ENCODE data around the gene WDR81. TPM values are rescaled to one million over a fixed set of nuclear protein-coding genes. Genes with fewer than 3 reads are reported as not detected.
"Not testable (repeated sequence)": the region's sequence is repeated elsewhere in the genome, so short reads cannot be mapped to it uniquely, and the experiment has no call there.

Gene WDR81
- total and polyA plus RNA-seq, 8 donors, result 9.3 to 56.5 (median 13.6) TPM

GRCh38 chr17:1735834-1736347 lies 11.4 kb downstream of the WDR81 start:
- intact Hi-C loops (cut with DNase I; ENCODE audit: low total_unique reads), result no loop called here
- Histone ChIP-seq H3K27me3 (no peaks in the 10 kb centered on the region), H3K4me3 (no peak overlapping the region), H3K4me1 (peaks cover 3 to 26% (median 19%) of the 10 kb centered on the region in 4 donors), H3K9me3 (no peaks in the 10 kb centered on the region), H3K27ac (peak overlapping the region in 2 of 5 donors; percentile 5 to 50), H3K36me3 (peaks cover 34 to 75% (median 69%) of the 10 kb centered on the region in 4 donors)
- WGBS, 5 donors, result 89 to 97% (median 91%) methylated on average over 14 to 17 of the region's 17 CpGs
- TF ChIP-seq POLR2AphosphoS5 (IDR thresholded peaks at IDR 0.05), result no peak
- DNase-seq, result peak in 1 of 2 donors; percentile 3

- no peak overlapping the region for H3K4me3 ChIP-seq
- intact Hi-C loops (cut with DNase I; ENCODE audit: low total_unique reads), result no loop called here
- WGBS, 5 donors, result 61 to 77% (median 71%) methylated on average over 19 to 25 of the region's 25 CpGs
- peak overlapping the region in 2 of 5 donors; percentile 5 to 50 for H3K27ac ChIP-seq
- peak; percentile 46 to 79 for DNase-seq
- no peaks in the 10 kb centered on the region for H3K9me3 ChIP-seq
- H3K4me1 ChIP-seq, result peaks cover 0 to 22% (median 16%) of the 10 kb centered on the region in 4 donors
- H3K27me3 ChIP-seq, result no peaks in the 10 kb centered on the region
- H3K36me3 ChIP-seq, result peaks cover 31 to 68% (median 62%) of the 10 kb centered on the region in 4 donors
- TF ChIP-seq POLR2AphosphoS5 (IDR thresholded peaks at IDR 0.05) (no peak), CTCF (IDR thresholded peaks at IDR 0.05) (no peak), POLR2A (IDR thresholded peaks at IDR 0.05) (no peak), EP300 (IDR thresholded peaks at IDR 0.05) (no peak)
These were observed 12.1 kb downstream of the WDR81 start for GRCh38 chr17:1736348-1737281.

GRCh38 chr17:1737531-1738291 lies 13.2 kb downstream of the WDR81 start:
- Histone ChIP-seq H3K9me3 (no peaks in the 10 kb centered on the region), H3K36me3 (peaks cover 25 to 59% (median 55%) of the 10 kb centered on the region in 4 donors), H3K27ac (peak overlapping the region in 1 of 5 donors; percentile 50), H3K27me3 (no peaks in the 10 kb centered on the region), H3K4me3 (no peak overlapping the region), H3K4me1 (peaks cover 0 to 22% (median 16%) of the 10 kb centered on the region in 4 donors)
- 87 to 95% (median 92%) methylated on average over 20 to 21 of the region's 21 CpGs for WGBS, 5 donors
- intact Hi-C loops (cut with DNase I; ENCODE audit: low total_unique reads), result no loop called here
- TF ChIP-seq CTCF (IDR thresholded peaks at IDR 0.05), result no peak
- no peak for TF ChIP-seq POLR2AphosphoS5 (IDR thresholded peaks at IDR 0.05)
- no peak for TF ChIP-seq POLR2A (IDR thresholded peaks at IDR 0.05)
- no peak for TF ChIP-seq EP300 (IDR thresholded peaks at IDR 0.05)
- no peak for DNase-seq

GRCh38 chr17:1741899-1742298 lies 17.4 kb downstream of the WDR81 start:
- Histone ChIP-seq H3K36me3 (peaks cover 0 to 18% (median 15%) of the 10 kb centered on the region in 4 donors), H3K4me1 (peaks cover 1 to 14% (median 5%) of the 10 kb centered on the region in 4 donors)
- 80 to 90% (median 87%) methylated on average over 7 of the region's 7 CpGs for WGBS, 5 donors
- H3K9me3 ChIP-seq; H3K27ac ChIP-seq; H3K4me3 ChIP-seq; DNase-seq; H3K27me3 ChIP-seq; intact Hi-C loops (cut with DNase I; ENCODE audit: low total_unique reads): not testable (repeated sequence)

Data from stomach (tissue), 9 donors.